DOHH2 (cell line): ENCODE measurements around the gene CD9.

Experiments
- H3F3A ChIP-seq: fragments of 200-600 bp; sonication (generic), shearing (Covaris generic); 2 replicates; pipeline ENCODE4 v1.6.0; 2016; ENCODE audit warnings: antibody characterized with exemption, mild to moderate bottlenecking; ENCODE audit not compliant: control insufficient read depth, insufficient read depth
- H3K27ac ChIP-seq: fragments of 200-600 bp; sonication (generic); 2 replicates; pipeline ENCODE4 v1.5.1; 2014; ENCODE audit warnings: low read depth, mild to moderate bottlenecking, low read length, moderate library complexity
- H3K27me3 ChIP-seq: fragments of 200-600 bp; sonication (generic); 2 replicates; pipeline ENCODE4 v1.6.1; 2014; ENCODE audit warnings: mild to moderate bottlenecking, low read length, mixed read lengths; ENCODE audit not compliant: control insufficient read depth
- H3K36me3 ChIP-seq: fragments of 200-600 bp; sonication (generic); 2 replicates; pipeline ENCODE4 v1.6.1; 2014; ENCODE audit warnings: mild to moderate bottlenecking, low read length, moderate library complexity, mixed read lengths; ENCODE audit not compliant: control insufficient read depth
- H3K4me1 ChIP-seq: fragments of 200-600 bp; sonication (generic); 2 replicates; pipeline ENCODE4 v1.6.1; 2014; ENCODE audit warnings: mild to moderate bottlenecking, low read length, mixed read lengths; ENCODE audit not compliant: control insufficient read depth
- H3K4me2 ChIP-seq: fragments of 200-600 bp; sonication (generic); 2 replicates; pipeline ENCODE4 v1.6.0; 2014; ENCODE audit warnings: mild to moderate bottlenecking, low read length, moderate library complexity
- H3K4me3 ChIP-seq: fragments of 200-600 bp; sonication (generic); 2 replicates; pipeline ENCODE4 v1.5.1; 2014; ENCODE audit warnings: mild to moderate bottlenecking, low read length, mixed read lengths
- H3K79me2 ChIP-seq: fragments of 200-600 bp; sonication (generic); 2 replicates; pipeline ENCODE4 v1.6.1; 2014; ENCODE audit warnings: mild to moderate bottlenecking, low read length, mixed read lengths; ENCODE audit not compliant: control insufficient read depth
- H3K9me2 ChIP-seq: fragments of 200-600 bp; sonication (generic); replicated peaks from 2 replicates; pipeline ENCODE4 v1.6.1; 2014; ENCODE audit warnings: mild to moderate bottlenecking, low read length, mixed read lengths; ENCODE audit not compliant: control insufficient read depth
- H3K9me3 ChIP-seq: fragments of 200-600 bp; sonication (generic); 2 replicates; pipeline ENCODE4 v1.6.1; 2014; ENCODE audit warnings: antibody characterized with exemption, low read length, mixed read lengths; ENCODE audit not compliant: control insufficient read depth, insufficient read depth
- H4K20me1 ChIP-seq: fragments of 200-600 bp; sonication (generic); 2 replicates; pipeline ENCODE4 v1.6.0; 2014; ENCODE audit warnings: low read depth, mild to moderate bottlenecking, antibody characterized with exemption, low read length, moderate library complexity; ENCODE audit not compliant: control insufficient read depth, insufficient read depth
- EZH2phosphoT487 ChIP-seq: fragments of 200-600 bp; sonication (generic); IDR thresholded peaks from 2 replicates; pipeline ENCODE4 v1.6.1; 2017; ENCODE audit warnings: borderline replicate concordance, mild to moderate bottlenecking, antibody characterized with exemption, low read length, moderate library complexity, mixed read lengths
- TF ChIP-seq, protein P1 (sequence below): fragments of 200-600 bp; sonication (generic); IDR thresholded peaks from one replicate; pipeline ENCODE4 v1.5.1; 2014; ENCODE audit warnings: antibody characterized with exemption, mild to moderate bottlenecking, low read depth, low read length; ENCODE audit not compliant: poor library complexity, severe bottlenecking

CD9 gene

DNA sequence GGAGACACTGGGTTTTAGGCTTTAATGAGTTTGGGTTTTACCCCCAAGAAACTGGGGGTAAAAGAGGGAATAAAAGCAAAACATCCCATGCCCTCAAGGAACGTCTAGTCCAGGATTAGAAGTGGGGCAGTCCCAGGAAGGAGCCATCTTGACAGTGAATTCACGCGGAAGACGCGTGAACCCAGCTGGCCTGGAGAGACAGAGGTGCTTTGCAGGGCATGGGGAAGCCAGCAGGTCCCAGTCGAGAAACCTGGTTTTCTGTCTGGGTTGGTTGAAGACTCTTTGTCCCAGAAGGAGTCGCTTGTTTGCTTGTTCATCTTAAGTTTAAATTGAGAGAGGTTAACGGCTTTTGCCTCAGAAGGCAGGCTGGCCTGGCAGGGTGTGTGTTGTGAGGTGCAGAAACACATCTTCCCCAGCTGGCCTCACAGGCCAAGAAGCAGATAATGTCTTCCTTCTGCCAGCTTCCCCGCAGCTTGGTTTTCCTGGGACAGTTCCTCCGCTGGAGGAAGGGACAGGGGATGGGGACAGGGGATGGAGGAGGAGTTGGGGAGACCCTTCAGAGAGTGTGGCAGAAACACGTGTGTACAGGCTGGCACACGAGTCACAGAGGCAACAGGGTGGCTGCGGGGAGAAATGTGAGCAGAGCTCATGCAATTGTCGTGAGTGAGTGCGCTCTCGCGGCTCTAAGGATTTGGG, 18.5 kb upstream of the CD9 start:
- Histone ChIP-seq H3K9me2 (no peaks in the 10 kb centered on the region), H3F3A (no peaks in the 10 kb centered on the region), H3K4me3 (no peak overlapping the region), H3K79me2 (no peaks in the 10 kb centered on the region), H3K4me2 (no peak overlapping the region), H3K36me3 (no peaks in the 10 kb centered on the region), H3K27ac (no peak overlapping the region), H4K20me1 (no peaks in the 10 kb centered on the region), H3K9me3 (no peaks in the 10 kb centered on the region), H3K27me3 (no peaks in the 10 kb centered on the region), H3K4me1 (no peaks in the 10 kb centered on the region)
- TF ChIP-seq EZH2phosphoT487, result no peak
- TF ChIP-seq, protein P1, sequence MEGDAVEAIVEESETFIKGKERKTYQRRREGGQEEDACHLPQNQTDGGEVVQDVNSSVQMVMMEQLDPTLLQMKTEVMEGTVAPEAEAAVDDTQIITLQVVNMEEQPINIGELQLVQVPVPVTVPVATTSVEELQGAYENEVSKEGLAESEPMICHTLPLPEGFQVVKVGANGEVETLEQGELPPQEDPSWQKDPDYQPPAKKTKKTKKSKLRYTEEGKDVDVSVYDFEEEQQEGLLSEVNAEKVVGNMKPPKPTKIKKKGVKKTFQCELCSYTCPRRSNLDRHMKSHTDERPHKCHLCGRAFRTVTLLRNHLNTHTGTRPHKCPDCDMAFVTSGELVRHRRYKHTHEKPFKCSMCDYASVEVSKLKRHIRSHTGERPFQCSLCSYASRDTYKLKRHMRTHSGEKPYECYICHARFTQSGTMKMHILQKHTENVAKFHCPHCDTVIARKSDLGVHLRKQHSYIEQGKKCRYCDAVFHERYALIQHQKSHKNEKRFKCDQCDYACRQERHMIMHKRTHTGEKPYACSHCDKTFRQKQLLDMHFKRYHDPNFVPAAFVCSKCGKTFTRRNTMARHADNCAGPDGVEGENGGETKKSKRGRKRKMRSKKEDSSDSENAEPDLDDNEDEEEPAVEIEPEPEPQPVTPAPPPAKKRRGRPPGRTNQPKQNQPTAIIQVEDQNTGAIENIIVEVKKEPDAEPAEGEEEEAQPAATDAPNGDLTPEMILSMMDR, result no peak

DNA sequence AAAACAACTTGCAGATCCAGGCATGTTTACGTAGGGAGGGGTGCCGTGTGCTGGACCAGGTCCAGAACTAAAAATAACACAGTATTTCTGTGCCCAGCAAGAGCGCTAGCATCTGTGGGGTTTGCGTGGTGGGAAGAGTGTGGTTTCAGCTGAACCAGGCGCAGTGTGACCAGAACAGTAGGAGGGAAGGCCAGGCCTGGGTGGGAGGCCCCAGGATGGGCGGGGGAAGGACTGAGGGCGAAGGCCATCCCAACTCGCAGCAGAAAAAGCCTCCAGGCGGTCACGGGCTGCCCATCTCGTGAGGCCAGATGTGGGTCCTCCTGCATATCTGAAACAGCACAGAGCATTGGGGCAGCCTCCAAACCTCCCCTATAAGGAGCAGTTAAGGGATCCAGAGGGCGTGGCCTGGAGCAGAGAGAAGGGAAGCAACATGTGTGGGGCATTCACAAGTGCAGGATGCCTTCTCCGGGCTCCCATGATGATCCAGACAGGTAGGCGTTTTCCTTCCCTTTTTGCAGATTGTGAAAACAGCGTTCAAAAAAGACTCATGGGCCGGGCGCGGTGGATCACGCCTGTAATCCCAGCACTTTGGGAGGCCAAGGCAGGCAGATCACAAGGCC, 17.8 kb upstream of the CD9 start:
- Histone ChIP-seq H3K4me1 (no peaks in the 10 kb centered on the region), H3K27me3 (no peaks in the 10 kb centered on the region), H3K27ac (no peak overlapping the region), H3K4me3 (no peak overlapping the region), H3K9me3 (no peaks in the 10 kb centered on the region), H3K9me2 (no peaks in the 10 kb centered on the region), H3K36me3 (no peaks in the 10 kb centered on the region), H3F3A (no peaks in the 10 kb centered on the region), H4K20me1 (no peaks in the 10 kb centered on the region), H3K79me2 (no peaks in the 10 kb centered on the region), H3K4me2 (no peak overlapping the region)
- TF ChIP-seq, protein P1, result no peak
- no peak for TF ChIP-seq EZH2phosphoT487

DNA sequence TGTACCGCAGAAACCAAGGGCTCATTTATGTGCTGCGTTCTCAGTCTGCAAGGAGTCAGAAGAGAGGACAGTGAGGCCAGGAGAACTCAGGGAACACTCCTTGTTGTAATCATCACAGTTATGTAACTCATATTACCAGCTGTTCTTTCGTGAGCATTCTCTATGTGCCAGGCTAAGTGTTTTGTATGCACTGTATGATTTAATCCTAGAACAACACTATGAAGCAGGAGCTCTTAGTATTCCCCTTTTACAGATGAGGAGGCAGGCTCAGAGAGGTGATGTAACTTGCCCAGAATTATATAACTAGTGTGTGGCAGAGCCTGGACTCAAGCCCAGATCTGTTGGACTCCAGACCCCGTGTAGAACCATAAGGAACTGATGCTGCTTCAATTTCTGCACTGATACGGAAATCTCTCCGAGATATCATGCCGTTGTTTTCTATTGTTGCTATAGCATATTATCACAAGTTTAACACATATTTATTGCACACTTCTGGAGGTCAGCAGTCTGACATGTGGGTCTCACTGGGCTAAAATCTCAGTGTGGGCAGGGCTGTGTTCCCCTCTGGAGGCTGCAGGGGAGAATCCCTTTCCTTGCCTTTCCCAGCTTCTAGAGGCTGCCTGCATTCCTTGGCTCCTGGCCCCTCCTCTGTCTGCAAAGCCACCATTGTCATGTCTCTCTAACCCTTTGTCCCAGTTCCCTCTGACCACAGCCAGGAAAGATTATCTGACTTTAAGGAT, 16.3 kb upstream of the CD9 start:
- H3F3A ChIP-seq, result no peaks in the 10 kb centered on the region
- no peak overlapping the region for H3K4me2 ChIP-seq
- H3K9me3 ChIP-seq, result no peaks in the 10 kb centered on the region
- H3K27ac ChIP-seq, result no peak overlapping the region
- TF ChIP-seq, protein P1, result no peak
- TF ChIP-seq EZH2phosphoT487, result no peak
- no peaks in the 10 kb centered on the region for H3K36me3 ChIP-seq
- H3K4me1 ChIP-seq, result no peaks in the 10 kb centered on the region
- H3K79me2 ChIP-seq, result no peaks in the 10 kb centered on the region
- no peak overlapping the region for H3K4me3 ChIP-seq
- no peaks in the 10 kb centered on the region for H4K20me1 ChIP-seq
- no peaks in the 10 kb centered on the region for H3K27me3 ChIP-seq
- H3K9me2 ChIP-seq, result no peaks in the 10 kb centered on the region
